IMR-90 (cell line): ENCODE data around the gene GRIN2A. TPM values are rescaled to one million over a fixed set of nuclear protein-coding genes. Genes with fewer than 3 reads are reported as not detected.
A peak's percentile ranks its signal among the peaks of the same experiment; 100 is the strongest.

Experiments used
- ATAC-seq: fragments of 200-7000 bp; cut with Tn5 transposase; 2 replicates; pipeline ENCODE4 v1.9.1; 2020; ENCODE audit warnings: low read depth, mild to moderate bottlenecking, moderate library complexity
- BruUV-seq: library from RNA; stranded (reverse); fragments of 400-500 nt; replicated peaks from 2 replicates; lab custom pipeline; 2021; lab: Mats Ljungman, UMichigan
- CTCF ChIA-PET: fragments of 300-600 bp; formaldehyde crosslinking; extraction: SDS; loops from one replicate; lab custom pipeline; 2021; ENCODE audit warnings: antibody characterized with exemption; lab: Yijun Ruan, JAX
- POLR2A ChIA-PET: fragments of 300-600 bp; sonication (Branson Sonifier 250); formaldehyde crosslinking; loops from one replicate; lab custom pipeline; 2022; ENCODE audit warnings: antibody characterized with exemption; ENCODE audit not compliant: unreplicated experiment; lab: Charles Lee
- DNase-seq: peaks from one replicate; pipeline ENCODE4 v3.0.0; 2013
- H2AFZ ChIP-seq: replicated peaks from 2 replicates; pipeline ENCODE3; 2013; ENCODE audit warnings: low read length, mild to moderate bottlenecking; ENCODE audit not compliant: poor library complexity
- H2AK5ac ChIP-seq: 2 replicates; pipeline ENCODE4 v1.6.1; 2013; ENCODE audit warnings: low read depth, low read length, inconsistent platforms
- H2AK9ac ChIP-seq: replicated peaks from 2 replicates; pipeline ENCODE3; 2013; ENCODE audit warnings: mild to moderate bottlenecking, low read depth, low read length, moderate library complexity; ENCODE audit not compliant: poor library complexity
- H2BK120ac ChIP-seq: 2 replicates; pipeline ENCODE4 v1.6.1; 2013; ENCODE audit warnings: low read depth, low read length, inconsistent platforms
- H2BK15ac ChIP-seq: 3 replicates; pipeline ENCODE4 v1.6.1; 2013; ENCODE audit warnings: low read depth, low read length, inconsistent platforms
- H2BK20ac ChIP-seq: 2 replicates; pipeline ENCODE4 v1.6.1; 2013; ENCODE audit warnings: low read depth, mild to moderate bottlenecking, inconsistent platforms, low read length, moderate library complexity
- H2BK5ac ChIP-seq: 2 replicates; pipeline ENCODE4 v1.6.1; 2013; ENCODE audit warnings: mild to moderate bottlenecking, low read depth, low read length, inconsistent platforms; ENCODE audit not compliant: poor library complexity, severe bottlenecking
- H3K14ac ChIP-seq: replicated peaks from 2 replicates; pipeline ENCODE4 v1.6.1; 2013; ENCODE audit warnings: low read depth, low read length, inconsistent platforms
- H3K18ac ChIP-seq: 2 replicates; pipeline ENCODE4 v1.6.1; 2013; ENCODE audit warnings: low read depth, low read length, control low read depth
- H3K23ac ChIP-seq: 2 replicates; pipeline ENCODE4 v1.6.1; 2013; ENCODE audit warnings: low read depth, low read length, inconsistent platforms
- H3K27ac ChIP-seq: 2 replicates; pipeline ENCODE4 v1.5.1; 2013; ENCODE audit warnings: mild to moderate bottlenecking, control low read depth, low read length; ENCODE audit not compliant: insufficient read depth
- H3K27me3 ChIP-seq: 2 replicates; pipeline ENCODE4 v1.6.1; 2013; ENCODE audit warnings: low read length; ENCODE audit not compliant: control insufficient read depth, insufficient read depth
- H3K36me3 ChIP-seq: 2 replicates; pipeline ENCODE4 v1.6.1; 2013; ENCODE audit warnings: low read length, mixed read lengths; ENCODE audit not compliant: control insufficient read depth, insufficient read depth
- H3K4ac ChIP-seq: 2 replicates; pipeline ENCODE4 v1.6.1; 2013; ENCODE audit warnings: low read depth, low read length, inconsistent platforms
- H3K4me1 ChIP-seq: 2 replicates; pipeline ENCODE4 v1.6.1; 2013; ENCODE audit warnings: low read length, mixed read lengths; ENCODE audit not compliant: control insufficient read depth, insufficient read depth
- H3K4me2 ChIP-seq: 2 replicates; pipeline ENCODE4 v1.6.1; 2013; ENCODE audit warnings: low read depth, mild to moderate bottlenecking, control low read depth, low read length, moderate library complexity
- H3K4me3 ChIP-seq: 2 replicates; pipeline ENCODE4 v1.5.1; 2013; ENCODE audit warnings: low read depth, mild to moderate bottlenecking, control low read depth, low read length, moderate library complexity; ENCODE audit not compliant: insufficient read depth
- H3K56ac ChIP-seq: 2 replicates; pipeline ENCODE4 v1.6.1; 2013; ENCODE audit warnings: low read length, inconsistent platforms; ENCODE audit not compliant: insufficient read depth; ENCODE audit errors: extremely low read depth
- H3K79me1 ChIP-seq, 2 experiments: 2 replicates each; pipeline ENCODE4 v1.6.1; 2013; ENCODE audit warnings: low read length in 2 of 2, inconsistent platforms in 1 of 2, low read depth in 1 of 2
- H3K9ac ChIP-seq: 2 replicates; pipeline ENCODE4 v1.6.1; 2013; ENCODE audit warnings: low read depth, low read length, control low read depth
- H3K9me1 ChIP-seq: 2 replicates; pipeline ENCODE4 v1.6.1; 2013; ENCODE audit warnings: low read length, inconsistent platforms; ENCODE audit not compliant: insufficient read depth
- H3K9me3 ChIP-seq: 2 replicates; pipeline ENCODE4 v1.6.1; 2013; ENCODE audit warnings: low read length; ENCODE audit not compliant: control insufficient read depth, insufficient read depth
- H4K20me1 ChIP-seq: 2 replicates; pipeline ENCODE4 v1.6.1; 2013; ENCODE audit warnings: low read length, inconsistent platforms; ENCODE audit not compliant: insufficient read depth
- H4K5ac ChIP-seq: 2 replicates; pipeline ENCODE4 v1.6.1; 2013; ENCODE audit warnings: mild to moderate bottlenecking, low read depth, low read length, control low read depth
- H4K8ac ChIP-seq, 2 experiments: 2 replicates each; pipeline ENCODE4 v1.6.1; 2013; ENCODE audit warnings: low read depth in 2 of 2, low read length in 2 of 2, control low read depth in 1 of 2, inconsistent platforms in 1 of 2
- H4K91ac ChIP-seq: 2 replicates; pipeline ENCODE4 v1.6.1; 2013; ENCODE audit warnings: low read depth, low read length, inconsistent platforms; ENCODE audit not compliant: insufficient read depth
- CTCF ChIP-seq: conservative IDR thresholded peaks from 2 replicates; pipeline ENCODE4 v1.5.1; 2012; ENCODE audit warnings: mild to moderate bottlenecking, low read depth, low read length, improper control_type of control experiment
- RFX5 ChIP-seq: IDR thresholded peaks from 2 replicates; pipeline ENCODE4 v1.8.0; 2012; ENCODE audit warnings: low read depth, mild to moderate bottlenecking, low read length, moderate library complexity
- WGBS, 2 experiments: methylation state at CpG; one replicate each; pipeline versions ENCODE4 v1.1.5 to v1.1.7; 2013; ENCODE audit warnings: missing lambda C conversion rate in 2 of 2; ENCODE audit not compliant: insufficient read length in 1 of 2; ENCODE audit errors: extremely low coverage in 2 of 2; 5-methylcytosine and 5-hydroxymethylcytosine counted together
- dilution Hi-C: fragments of 300-500 bp; cut with HindIII; formaldehyde crosslinking; loops from one replicate; pipeline ENCODE4 v1.14.3; 2018; ENCODE audit warnings: low sequenced_read_pairs; ENCODE audit not compliant: unreplicated experiment
- in situ Hi-C: fragments of 300-500 bp; cut with MboI; formaldehyde crosslinking; loops from 3 replicates; pipeline ENCODE4 v1.14.3; 2019; ENCODE audit warnings: low sequenced_read_pairs, inconsistent platforms, mixed read lengths
- intact Hi-C: fragments of 100-400 bp; cut with micrococcal nuclease; formaldehyde crosslinking; loops from 2 replicates; pipeline ENCODE4 v1.10.0; 2022
- polyA plus RNA-seq, 3 experiments: library from polyadenylated mRNA; depleted of rRNA; stranded (reverse); fragments of >200 nt; gene quantifications; 2 replicates each; pipeline ENCODE4 v1.2.3, GENCODE V29; 2012; ENCODE audit warnings: low replicate concordance in 1 of 3
- total RNA-seq: library from RNA; depleted of rRNA; stranded (reverse); fragments of >200 nt; gene quantifications from 2 replicates; pipeline ENCODE4 v1.2.3, GENCODE V29; 2012

Gene GRIN2A
- total and polyA plus RNA-seq, 2 of the 4 experiments (the other 2 are of a cell fraction) = under 0.01 TPM; not detected in 1

- H3K4me1 ChIP-seq = no peaks in the 10 kb centered on the region
- no peak overlapping the region for H4K91ac ChIP-seq
- intact Hi-C loops = no loop called here
- no peak for ATAC-seq
- H3K56ac ChIP-seq = no peak overlapping the region
- no peak overlapping the region for H2AK9ac ChIP-seq
- no peak overlapping the region for H3K27ac ChIP-seq
- no peak overlapping the region for H4K5ac ChIP-seq
- no peak overlapping the region for H2BK120ac ChIP-seq
- no peak overlapping the region for H4K8ac ChIP-seq
- no peak overlapping the region for H2AK5ac ChIP-seq
- H3K27me3 ChIP-seq = no peaks in the 10 kb centered on the region
- no peaks in the 10 kb centered on the region for H3K9me1 ChIP-seq
- no peak overlapping the region for H3K14ac ChIP-seq
- H3K4ac ChIP-seq = no peak overlapping the region
- no peaks in the 10 kb centered on the region for H4K20me1 ChIP-seq
- dilution Hi-C loops = no loop called here
- H2AFZ ChIP-seq = no peak overlapping the region
- H3K4me3 ChIP-seq = no peak overlapping the region
- no peak overlapping the region for H3K9ac ChIP-seq
- 58 to 100% methylated on average over 1 to 4 of the region's 5 CpGs for WGBS, 2 experiments
- ChIA-PET POLR2A (no interaction called here), CTCF (no interaction called here)
- TF ChIP-seq CTCF (no peak), RFX5 (no peak)
- peaks cover 23% of the 10 kb centered on the region for H3K9me3 ChIP-seq
- peak overlapping the region; percentile 24 for H2BK5ac ChIP-seq
- no peak overlapping the region for H3K4me2 ChIP-seq
- DNase-seq = no peak
- no peak overlapping the region for H3K18ac ChIP-seq
- H2BK15ac ChIP-seq = no peak overlapping the region
- BruUV-seq = no TSS peak
- no peak overlapping the region for H3K23ac ChIP-seq
- no peaks in the 10 kb centered on the region for H3K36me3 ChIP-seq
- in situ Hi-C loops = no loop called here
- no peak overlapping the region for H2BK20ac ChIP-seq
- no peaks in the 10 kb centered on the region for H3K79me1 ChIP-seq
These were observed 232.8 kb downstream of the GRIN2A start for GRCh38 chr16:9949396-9949795.
